Measurements from ENCODE around the gene MALRD1.

Gene MALRD1

GRCh38 chr10:19294233-19294632 is 245.6 kb downstream of the MALRD1 start:
- H4K20me1 ChIP-seq (ENCODE audit: insufficient read depth): no peaks in the 10 kb centered on the region
- no peaks in the 10 kb centered on the region for H3K4me1 ChIP-seq (ENCODE audit: low read depth, poor library complexity, severe bottlenecking)
- no peaks in the 10 kb centered on the region for H3K27me3 ChIP-seq (ENCODE audit: insufficient read depth, low read depth)
- no peaks in the 10 kb centered on the region for H3K79me2 ChIP-seq (ENCODE audit: insufficient read depth, low read depth)
- no peak overlapping the region for H3K4me2 ChIP-seq
- H3K4me3 ChIP-seq (IDR thresholded peaks at IDR 0.05; ENCODE audit: insufficient read depth, low read depth, low read length): no peak overlapping the region
- H3K27ac ChIP-seq: no peak overlapping the region
- no peak overlapping the region for H3K9ac ChIP-seq
- no peak overlapping the region for H2AFZ ChIP-seq (ENCODE audit: low read depth)
- H3K36me3 ChIP-seq (ENCODE audit: insufficient read depth): no peaks in the 10 kb centered on the region
- TF ChIP-seq CTCF (conservative IDR thresholded peaks at IDR 0.05; ENCODE audit: low read depth, low read length): no peak

- Histone ChIP-seq H3K79me2 (ENCODE audit: insufficient read depth, low read depth) (no peaks in the 10 kb centered on the region), H3K27ac (no peak overlapping the region), H3K4me2 (no peak overlapping the region), H3K27me3 (ENCODE audit: insufficient read depth, low read depth) (no peaks in the 10 kb centered on the region), H3K4me3 (IDR thresholded peaks at IDR 0.05; ENCODE audit: insufficient read depth, low read depth, low read length) (no peak overlapping the region), H2AFZ (ENCODE audit: low read depth) (no peak overlapping the region), H4K20me1 (ENCODE audit: insufficient read depth) (no peaks in the 10 kb centered on the region), H3K9ac (no peak overlapping the region), H3K4me1 (ENCODE audit: low read depth, poor library complexity, severe bottlenecking) (no peaks in the 10 kb centered on the region), H3K36me3 (ENCODE audit: insufficient read depth) (no peaks in the 10 kb centered on the region)
- no peak for TF ChIP-seq CTCF (conservative IDR thresholded peaks at IDR 0.05; ENCODE audit: low read depth, low read length)
Observed at GRCh38 chr10:19299645-19300044, 251.0 kb downstream of the MALRD1 start.

DNA sequence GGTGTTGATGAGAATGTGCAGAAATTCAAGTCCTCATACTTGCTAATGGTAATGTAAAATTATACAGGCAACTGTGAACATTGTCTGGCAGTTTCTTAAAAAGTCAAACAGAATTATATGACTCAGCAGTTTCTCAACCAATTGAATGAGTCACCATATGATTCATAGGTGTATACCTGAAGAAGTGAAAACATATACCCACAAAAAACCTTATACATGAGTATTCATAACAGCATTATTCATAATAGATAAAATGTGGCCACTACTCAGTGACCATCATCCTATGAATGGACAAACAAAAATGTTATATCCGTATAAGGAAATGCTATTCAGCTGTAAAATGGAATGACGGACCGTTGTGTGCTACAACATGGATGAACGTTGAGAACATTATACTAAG is 253.5 kb downstream of the MALRD1 start:
- Histone ChIP-seq H3K9ac (no peak overlapping the region), H3K4me3 (IDR thresholded peaks at IDR 0.05; ENCODE audit: insufficient read depth, low read depth, low read length) (no peak overlapping the region), H2AFZ (ENCODE audit: low read depth) (no peak overlapping the region), H3K79me2 (ENCODE audit: insufficient read depth, low read depth) (no peaks in the 10 kb centered on the region), H3K36me3 (ENCODE audit: insufficient read depth) (no peaks in the 10 kb centered on the region), H3K4me2 (no peak overlapping the region), H4K20me1 (ENCODE audit: insufficient read depth) (no peaks in the 10 kb centered on the region), H3K4me1 (ENCODE audit: low read depth, poor library complexity, severe bottlenecking) (no peaks in the 10 kb centered on the region), H3K27ac (no peak overlapping the region), H3K27me3 (ENCODE audit: insufficient read depth, low read depth) (no peaks in the 10 kb centered on the region)
- no peak for TF ChIP-seq CTCF (conservative IDR thresholded peaks at IDR 0.05; ENCODE audit: low read depth, low read length)

DNA sequence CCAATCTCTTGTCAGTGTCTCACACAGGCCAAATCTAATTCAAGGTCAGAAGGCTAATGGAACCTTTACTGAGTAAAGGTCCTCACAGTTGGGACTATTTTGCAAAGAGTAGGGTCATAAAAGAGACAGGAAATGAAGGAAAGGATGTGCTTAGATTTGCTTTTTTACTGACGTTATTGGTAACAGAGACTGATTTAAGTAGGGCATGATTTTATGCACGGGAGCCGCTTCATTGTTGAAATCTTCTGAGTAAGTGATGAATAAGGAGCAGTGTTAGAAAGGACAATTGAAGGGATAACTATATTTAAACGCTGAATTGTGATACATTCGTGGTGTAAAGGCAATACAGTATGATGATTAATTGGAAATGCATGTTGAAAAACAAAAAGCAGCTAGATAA is 261.5 kb downstream of the MALRD1 start:
- no peaks in the 10 kb centered on the region for H3K36me3 ChIP-seq (ENCODE audit: insufficient read depth)
- no peak overlapping the region for H3K4me3 ChIP-seq (IDR thresholded peaks at IDR 0.05; ENCODE audit: insufficient read depth, low read depth, low read length)
- H3K79me2 ChIP-seq (ENCODE audit: insufficient read depth, low read depth): no peaks in the 10 kb centered on the region
- no peak overlapping the region for H3K9ac ChIP-seq
- TF ChIP-seq CTCF (conservative IDR thresholded peaks at IDR 0.05; ENCODE audit: low read depth, low read length): no peak
- no peaks in the 10 kb centered on the region for H3K27me3 ChIP-seq (ENCODE audit: insufficient read depth, low read depth)
- peaks cover 9% of the 10 kb centered on the region for H3K4me1 ChIP-seq (ENCODE audit: low read depth, poor library complexity, severe bottlenecking)
- no peak overlapping the region for H2AFZ ChIP-seq (ENCODE audit: low read depth)
- no peak overlapping the region for H3K27ac ChIP-seq
- H3K4me2 ChIP-seq: no peak overlapping the region
- H4K20me1 ChIP-seq (ENCODE audit: insufficient read depth): no peaks in the 10 kb centered on the region

Measured in KMS-11 (cell line).